ENCODE results near the gene COBL. TPM values are rescaled to one million over a fixed set of nuclear protein-coding genes. Genes with fewer than 3 reads are reported as not detected.

Gene COBL
- total RNA-seq, 1 experiment from 2014 or later: 52.3 TPM

DNA sequence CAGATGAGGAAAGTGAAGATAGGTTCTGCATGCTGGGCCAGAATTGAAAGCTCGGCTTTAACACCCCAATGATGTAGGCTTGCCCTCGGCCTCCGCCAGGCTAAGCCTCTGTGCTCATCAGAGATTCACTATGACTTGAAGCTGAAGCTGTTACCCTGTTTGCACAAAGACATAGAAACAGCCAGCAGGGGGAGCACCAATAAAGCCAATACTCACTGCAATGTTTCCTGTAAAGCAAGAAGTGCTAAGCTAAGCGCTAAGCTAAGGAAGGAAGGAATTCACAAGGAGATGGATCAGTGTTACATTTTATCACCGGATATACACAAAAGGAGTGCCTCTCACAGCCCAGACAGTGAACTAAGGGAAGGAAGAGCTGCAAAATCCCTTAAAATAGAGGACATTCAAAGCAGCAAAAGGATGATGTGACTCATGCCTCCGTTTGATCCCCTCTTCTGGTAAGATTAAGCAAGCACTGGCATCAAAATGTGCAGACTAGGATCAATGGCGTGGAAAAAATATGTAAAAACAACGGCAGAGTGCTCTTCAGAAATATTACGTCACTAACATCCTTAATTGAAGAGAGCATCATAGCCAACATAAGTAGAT is 153.8 kb downstream of the COBL start:
- DNase-seq: peak; percentile 90
- Histone ChIP-seq H2BK15ac (ENCODE audit: low read depth, low read length) (no peak overlapping the region), H3K9me3 (ENCODE audit: control insufficient read depth, low read depth, low read length) (no peaks in the 10 kb centered on the region), H3K23ac (ENCODE audit: insufficient read length, low read depth, low read length) (no peak overlapping the region), H3K9ac (ENCODE audit: extremely low read depth, insufficient read length, low read length) (no peak overlapping the region), H3T11ph (ENCODE audit: low read length) (no peak overlapping the region), H3K4me2 (ENCODE audit: insufficient read depth, insufficient read length, low read length) (no peak overlapping the region), H4K5ac (ENCODE audit: insufficient read length, low read depth, low read length) (no peak overlapping the region), H2BK120ac (ENCODE audit: low read depth, low read length, poor library complexity, severe bottlenecking) (no peak overlapping the region), H4K91ac (ENCODE audit: insufficient read length, low read depth, low read length) (no peak overlapping the region), H3K79me2 (ENCODE audit: insufficient read depth, low read length) (no peaks in the 10 kb centered on the region), H2AFZ (ENCODE audit: low read length) (no peak overlapping the region), H3K27me3 (ENCODE audit: insufficient read depth, low read length) (no peaks in the 10 kb centered on the region), H3K23me2 (ENCODE audit: insufficient read length, low read depth, low read length, poor library complexity, severe bottlenecking) (no peaks in the 10 kb centered on the region), H3K14ac (ENCODE audit: insufficient read depth, low read length) (no peak overlapping the region), H3K18ac (ENCODE audit: insufficient read length, low read depth, low read length) (no peak overlapping the region), H4K20me1 (ENCODE audit: control insufficient read depth, insufficient read depth, insufficient read length) (no peaks in the 10 kb centered on the region), H2BK20ac (ENCODE audit: low read depth, low read length, poor library complexity, severe bottlenecking) (no peak overlapping the region), H3K27ac (ENCODE audit: insufficient read length, low read depth, low read length) (no peak overlapping the region), H3K4me1 (ENCODE audit: insufficient read depth, low read length) (peaks cover 3% of the 10 kb centered on the region), H2BK5ac (ENCODE audit: insufficient read length, low read length) (no peak overlapping the region), H3K56ac (ENCODE audit: insufficient read length, low read depth, low read length) (no peak overlapping the region), H3K79me1 (ENCODE audit: insufficient read depth, low read depth, low read length, poor library complexity, severe bottlenecking) (no peaks in the 10 kb centered on the region), H3K4ac (ENCODE audit: low read depth, low read length) (no peak overlapping the region), H4K8ac (replicated peaks; ENCODE audit: insufficient read length, low read depth, low read length) (no peak overlapping the region), H2AK5ac (ENCODE audit: insufficient read length, low read length) (no peak overlapping the region), H2BK12ac (ENCODE audit: insufficient read length, low read depth, low read length) (no peak overlapping the region)
- H3K4me1 Mint-ChIP-seq: peaks cover 26 to 32% of the 10 kb centered on the region in 2 experiments
- no peaks in the 10 kb centered on the region for H3K9me3 Mint-ChIP-seq
- no CpG with 5 or more reads among the region's 9 CpGs for WGBS (ENCODE audit: extremely low coverage, insufficient read length, low lambda C conversion rate)
- no peaks in the 10 kb centered on the region for H3K27me3 Mint-ChIP-seq (ENCODE audit: low read depth)
- H3K27ac Mint-ChIP-seq: peak overlapping the region in 2 of 3 experiments; percentile 43 to 57; a peak in 3 of 7 replicates
- TF ChIP-seq, protein P1, sequence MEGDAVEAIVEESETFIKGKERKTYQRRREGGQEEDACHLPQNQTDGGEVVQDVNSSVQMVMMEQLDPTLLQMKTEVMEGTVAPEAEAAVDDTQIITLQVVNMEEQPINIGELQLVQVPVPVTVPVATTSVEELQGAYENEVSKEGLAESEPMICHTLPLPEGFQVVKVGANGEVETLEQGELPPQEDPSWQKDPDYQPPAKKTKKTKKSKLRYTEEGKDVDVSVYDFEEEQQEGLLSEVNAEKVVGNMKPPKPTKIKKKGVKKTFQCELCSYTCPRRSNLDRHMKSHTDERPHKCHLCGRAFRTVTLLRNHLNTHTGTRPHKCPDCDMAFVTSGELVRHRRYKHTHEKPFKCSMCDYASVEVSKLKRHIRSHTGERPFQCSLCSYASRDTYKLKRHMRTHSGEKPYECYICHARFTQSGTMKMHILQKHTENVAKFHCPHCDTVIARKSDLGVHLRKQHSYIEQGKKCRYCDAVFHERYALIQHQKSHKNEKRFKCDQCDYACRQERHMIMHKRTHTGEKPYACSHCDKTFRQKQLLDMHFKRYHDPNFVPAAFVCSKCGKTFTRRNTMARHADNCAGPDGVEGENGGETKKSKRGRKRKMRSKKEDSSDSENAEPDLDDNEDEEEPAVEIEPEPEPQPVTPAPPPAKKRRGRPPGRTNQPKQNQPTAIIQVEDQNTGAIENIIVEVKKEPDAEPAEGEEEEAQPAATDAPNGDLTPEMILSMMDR (conservative IDR thresholded peaks at IDR 0.05): peak; percentile 94
- H3K4me3 Mint-ChIP-seq: no peak overlapping the region
- no peaks in the 10 kb centered on the region; a peak in 1 of 7 replicates for H3K36me3 Mint-ChIP-seq (ENCODE audit: insufficient read depth in 1 of 3, low read depth in 3 of 3)

All from H9 (cell line).